Heart right ventricle (tissue), 16 donors: ENCODE data around the gene PF4V1. TPM values are rescaled to one million over a fixed set of nuclear protein-coding genes. Genes with fewer than 3 reads are reported as not detected.

ENCODE experiments used
- ATAC-seq, 8 donors: fragments of 200-7000 bp; cut with Tn5 transposase; one replicate each; pipeline ENCODE4 v1.9.1; 2020; ENCODE audit warnings: mild to moderate bottlenecking in 8 of 8, moderate library complexity in 8 of 8, moderate number of reproducible peaks in 1 of 8
- DNase-seq, 2 donors: peaks; one replicate each; pipeline ENCODE4 v3.0.0-alpha.2; 2020
- H3K27ac ChIP-seq, 10 donors: fragments of 200-600 bp; sonication (generic) in 2 of 10; one replicate each; pipeline versions ENCODE4 v1.5.0 to v1.8.0; 2020 to 2022; ENCODE audit warnings: mild to moderate bottlenecking in 3 of 10
- H3K27me3 ChIP-seq, 7 donors: fragments of 200-600 bp; one replicate each; pipeline ENCODE4 v1.8.0; 2021 to 2022; ENCODE audit warnings: mild to moderate bottlenecking in 2 of 7
- H3K36me3 ChIP-seq, 9 donors: fragments of 200-600 bp; sonication (generic) in 1 of 9; one replicate each; pipeline versions ENCODE4 v1.5.0 to v1.8.0; 2020 to 2022; ENCODE audit warnings: mild to moderate bottlenecking in 2 of 9
- H3K4me1 ChIP-seq, 9 donors: fragments of 200-600 bp; sonication (generic) in 1 of 9; one replicate each; pipeline versions ENCODE4 v1.5.0 to v1.8.0; 2020 to 2022; ENCODE audit warnings: mild to moderate bottlenecking in 4 of 9
- H3K4me3 ChIP-seq, 10 donors: fragments of 200-600 bp; sonication (generic) in 2 of 10; one replicate each; pipeline versions ENCODE4 v1.5.0 to v1.8.0; 2020 to 2022; ENCODE audit warnings: mild to moderate bottlenecking in 7 of 10, moderate library complexity in 2 of 10
- H3K9me3 ChIP-seq, 11 donors: fragments of 200-600 bp in 10 of 11; sonication (generic) in 2 of 11; one replicate each; pipeline versions ENCODE4 v1.5.0 to v1.8.0; 2013 to 2022; ENCODE audit warnings: mild to moderate bottlenecking in 2 of 11, control low read depth in 1 of 11, moderate library complexity in 1 of 11
- CTCF ChIP-seq, 9 donors: fragments of 200-600 bp; sonication (generic) in 2 of 9; IDR thresholded peaks; one replicate each; pipeline versions ENCODE4 v1.5.0 to v1.8.0; 2021 to 2022; ENCODE audit warnings: antibody characterized with exemption in 9 of 9, mild to moderate bottlenecking in 5 of 9, moderate library complexity in 1 of 9
- WGBS, 2 donors: extraction: QIAGEN DNeasy Blood & Tissue Kit; methylation state at CpG; one replicate each; pipeline ENCODE4 v1.1.7; 2013; ENCODE audit warnings: inconsistent platforms in 1 of 2; 5-methylcytosine and 5-hydroxymethylcytosine counted together
- intact Hi-C, 10 donors: fragments of 100-400 bp; cut with DNase I; formaldehyde crosslinking; loops; one replicate each; pipeline versions ENCODE4 v1.11.1 to v1.14.2; 2022
- polyA plus RNA-seq, 2 donors: library from polyadenylated mRNA; stranded (reverse); fragments of 200-250 nt; gene quantifications; one replicate each; pipeline ENCODE4 v1.2.3, GENCODE V29; 2013
- total RNA-seq, 10 donors: library from RNA; stranded (reverse); fragmentation: NEBNext Ultra II Directional in 3 of 10; extraction: Animal tissue kit (Norgen Biotek cat#: 25700) in 3 of 10; gene quantifications; one replicate each; pipeline versions ENCODE4 v1.2.1 to v1.2.4, GENCODE V29; 2021 to 2023
- donor health status: Arrhythmogenic right ventricular cardiomyopathy.
- donor health status: ischemic (EF 13 %, LVEDD 7.1; RV severe dilation, severe dysfunction).
- donor health status: healthy with polysubstance abuse.
- donor health status: DM: no; HTN: yes; CAD: no.
- donor health status: DM: no; HTN: no; CAD: no.
- donor health status: ischemic (EF 25% LVEDD 6.9; RV normal size, moderate dysfunction).
- donor health status: ischemic (EF 25% LVEDD 5.7; RV mildly dilated, moderate dysfunction).
- donor health status: healthy.
- donor health status: DM: yes; HTN: yes; CAD: no.
- donor health status: Ischemic cardiomyopathy.
- donor health status: ischemic (EF 35%, LVEDD 5.7; RV mildly dilated, moderate dysfunction).
- donor health status: nonischemic (EF 11% LVEDD 7.7; RV severe dilation, severe dysfunction).
- donor health status: DM: yes; HTN: yes; CAD: no.
- donor health status: PGD.
- donor health status: ischemic (EF 29% LVEDD 5.4; RV normal size, mild dysfunction).
- donor health status: nonischemic (EF 23%, LVEDD 6.1; RV moderate dilation, normal function).

Gene PF4V1
- total and polyA plus RNA-seq, 12 donors, result not detected

GRCh38 chr4:73855406-73855805 is 2.3 kb downstream of the PF4V1 start:
- WGBS, 2 donors, result 62 to 64% methylated on average over 4 of the region's 4 CpGs
- Histone ChIP-seq H3K36me3 (no peaks in the 10 kb centered on the region), H3K27me3 (peaks cover 0 to 36% (median 16%) of the 10 kb centered on the region in 7 donors), H3K4me3 (no peak overlapping the region), H3K4me1 (peaks cover 0 to 19% (median 0%) of the 10 kb centered on the region in 9 donors), H3K9me3 (peaks cover 0 to 5% (median 0%) of the 10 kb centered on the region in 11 donors), H3K27ac (no peak overlapping the region)
- DNase-seq (no peak), ATAC-seq (no peak)
- intact Hi-C loops, result no loop called here
- TF ChIP-seq CTCF (IDR thresholded peaks at IDR 0.05), result no peak

GRCh38 chr4:73856518-73856917 is 3.4 kb downstream of the PF4V1 start:
- H3K36me3 ChIP-seq, result no peaks in the 10 kb centered on the region
- H3K9me3 ChIP-seq, result peaks cover 0 to 5% (median 0%) of the 10 kb centered on the region in 11 donors
- no peak overlapping the region for H3K4me3 ChIP-seq
- H3K4me1 ChIP-seq, result peaks cover 0 to 19% (median 0%) of the 10 kb centered on the region in 9 donors
- ATAC-seq (peak in 2 of 8 donors; percentile 33 to 52), DNase-seq (no peak)
- intact Hi-C loops, result no loop called here
- H3K27me3 ChIP-seq, result peaks cover 0 to 36% (median 16%) of the 10 kb centered on the region in 7 donors
- no peak overlapping the region for H3K27ac ChIP-seq
- TF ChIP-seq CTCF (IDR thresholded peaks at IDR 0.05), result no peak

- H3K4me1 ChIP-seq, result peaks cover 0 to 7% (median 0%) of the 10 kb centered on the region in 9 donors
- TF ChIP-seq CTCF (IDR thresholded peaks at IDR 0.05), result no peak
- no peaks in the 10 kb centered on the region for H3K36me3 ChIP-seq
- H3K4me3 ChIP-seq, result no peak overlapping the region
- peaks cover 0 to 5% (median 0%) of the 10 kb centered on the region in 11 donors for H3K9me3 ChIP-seq
- intact Hi-C loops, result loop anchor here in 4 of 10 donors (10.0 kb wide), 2 partner anchors 95 to 125 kb away; no protein-coding TSS in a partner anchor
- peaks cover 0 to 12% (median 0%) of the 10 kb centered on the region in 7 donors for H3K27me3 ChIP-seq
- H3K27ac ChIP-seq, result peak overlapping the region in 2 of 10 donors; percentile 8 to 60
- ATAC-seq, result peak in 4 of 8 donors; percentile 47 to 79 (median 62)
- DNase-seq, result no peak
Observed at GRCh38 chr4:73859614-73860088, 6.6 kb downstream of the PF4V1 start.

- peaks cover 0 to 7% (median 0%) of the 10 kb centered on the region in 7 donors for H3K27me3 ChIP-seq
- intact Hi-C loops, result loop anchor here in 4 of 10 donors (10.0 kb wide), 2 partner anchors 95 to 125 kb away; no protein-coding TSS in a partner anchor
- no peak overlapping the region for H3K4me3 ChIP-seq
- peak overlapping the region in 1 of 10 donors; percentile 60 for H3K27ac ChIP-seq
- ATAC-seq (no peak), DNase-seq (no peak)
- H3K9me3 ChIP-seq, result peaks cover 0 to 5% (median 0%) of the 10 kb centered on the region in 11 donors
- peaks cover 0 to 7% (median 0%) of the 10 kb centered on the region in 9 donors for H3K4me1 ChIP-seq
- TF ChIP-seq CTCF (IDR thresholded peaks at IDR 0.05), result no peak
- no peaks in the 10 kb centered on the region for H3K36me3 ChIP-seq
- WGBS, 2 donors, result 55 to 57% methylated on average over 4 of the region's 4 CpGs
Observed at GRCh38 chr4:73860181-73860580, 7.1 kb downstream of the PF4V1 start.
